HCT116 (cell line): Measurements from ENCODE around the gene MCCD1.

ENCODE experiments used
- EZH2phosphoT487 ChIP-seq: fragments of 200-600 bp; IDR thresholded peaks from 2 replicates; pipeline ENCODE4 v1.6.1; 2018; ENCODE audit warnings: antibody characterized with exemption, borderline replicate concordance
- JUND ChIP-seq: IDR thresholded peaks from 2 replicates; pipeline ENCODE4 v1.6.1; 2012
- POLR2A ChIP-seq: IDR thresholded peaks from 2 replicates; pipeline ENCODE4 v1.7.0; 2011; ENCODE audit warnings: borderline replicate concordance; ENCODE audit not compliant: insufficient read depth, insufficient read length; ENCODE audit errors: extremely low read depth
- POLR2AphosphoS5 ChIP-seq: IDR thresholded peaks from 2 replicates; pipeline ENCODE4 v1.6.1; 2011; ENCODE audit warnings: mild to moderate bottlenecking, low read depth, low read length, moderate library complexity
- ZNF274 ChIP-seq: fragments of 200-500 bp; sonication (Bioruptor generic); IDR thresholded peaks from 2 replicates; pipeline ENCODE4 v1.6.1; 2014; ENCODE audit warnings: mild to moderate bottlenecking, low read depth, low read length, inconsistent platforms
- TF ChIP-seq, protein P1 (sequence below), 3 experiments: fragments of 200-600 bp in 1 of 3; sonication (generic) in 1 of 3; IDR thresholded peaks in 2 of 3; conservative IDR thresholded peaks in 1 of 3; 2 replicates each; pipeline ENCODE4 v1.5.1; 2012 to 2017; ENCODE audit warnings: low read depth in 2 of 3, low read length in 2 of 3, antibody characterized with exemption in 1 of 3, borderline replicate concordance in 1 of 3, control low read depth in 1 of 3, mild to moderate bottlenecking in 1 of 3, mixed read lengths in 1 of 3, mixed run types in 1 of 3, moderate library complexity in 1 of 3; ENCODE audit not compliant: insufficient read depth in 1 of 3
- TF ChIP-seq, protein P2 (sequence below): IDR thresholded peaks from 2 replicates; pipeline ENCODE4 v1.6.1; 2012

DNA sequence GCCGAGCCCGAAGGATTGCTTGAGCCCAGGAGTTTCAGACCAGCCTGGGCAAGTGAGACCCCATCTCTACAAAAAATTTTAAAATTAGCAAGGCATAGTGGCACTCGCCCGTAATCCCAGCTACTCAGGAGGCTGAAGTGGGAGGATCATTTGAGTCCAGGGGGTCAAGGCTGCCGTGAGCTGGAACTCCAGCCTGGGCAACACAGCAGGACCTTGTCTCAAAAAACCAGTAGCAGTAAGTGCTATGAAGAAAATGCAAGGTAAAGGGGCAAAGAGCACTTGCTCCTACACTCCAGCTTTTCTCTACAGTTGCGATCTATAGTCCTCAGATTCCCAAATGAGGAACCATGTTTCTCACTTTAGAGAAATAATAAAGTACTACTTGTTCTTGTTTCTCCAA lies 14.9 kb downstream of the MCCD1 start:
- TF ChIP-seq, protein P1, sequence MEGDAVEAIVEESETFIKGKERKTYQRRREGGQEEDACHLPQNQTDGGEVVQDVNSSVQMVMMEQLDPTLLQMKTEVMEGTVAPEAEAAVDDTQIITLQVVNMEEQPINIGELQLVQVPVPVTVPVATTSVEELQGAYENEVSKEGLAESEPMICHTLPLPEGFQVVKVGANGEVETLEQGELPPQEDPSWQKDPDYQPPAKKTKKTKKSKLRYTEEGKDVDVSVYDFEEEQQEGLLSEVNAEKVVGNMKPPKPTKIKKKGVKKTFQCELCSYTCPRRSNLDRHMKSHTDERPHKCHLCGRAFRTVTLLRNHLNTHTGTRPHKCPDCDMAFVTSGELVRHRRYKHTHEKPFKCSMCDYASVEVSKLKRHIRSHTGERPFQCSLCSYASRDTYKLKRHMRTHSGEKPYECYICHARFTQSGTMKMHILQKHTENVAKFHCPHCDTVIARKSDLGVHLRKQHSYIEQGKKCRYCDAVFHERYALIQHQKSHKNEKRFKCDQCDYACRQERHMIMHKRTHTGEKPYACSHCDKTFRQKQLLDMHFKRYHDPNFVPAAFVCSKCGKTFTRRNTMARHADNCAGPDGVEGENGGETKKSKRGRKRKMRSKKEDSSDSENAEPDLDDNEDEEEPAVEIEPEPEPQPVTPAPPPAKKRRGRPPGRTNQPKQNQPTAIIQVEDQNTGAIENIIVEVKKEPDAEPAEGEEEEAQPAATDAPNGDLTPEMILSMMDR (IDR thresholded peaks at IDR 0.05 in 2 of 3, conservative IDR thresholded peaks at IDR 0.05 in 1 of 3; ENCODE audit: borderline replicate concordance in 1 of 3, insufficient read depth in 1 of 3, low read depth in 2 of 3, low read length in 2 of 3): no peak
- TF ChIP-seq EZH2phosphoT487 (no peak), POLR2AphosphoS5 (no peak), POLR2A (no peak), JUND (no peak), ZNF274 (no peak)
- TF ChIP-seq, protein P2, sequence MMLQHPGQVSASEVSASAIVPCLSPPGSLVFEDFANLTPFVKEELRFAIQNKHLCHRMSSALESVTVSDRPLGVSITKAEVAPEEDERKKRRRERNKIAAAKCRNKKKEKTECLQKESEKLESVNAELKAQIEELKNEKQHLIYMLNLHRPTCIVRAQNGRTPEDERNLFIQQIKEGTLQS: no peak
